WTC11 (cell line): ENCODE results near the gene PCGF5. TPM values are rescaled to one million over a fixed set of nuclear protein-coding genes. Genes with fewer than 3 reads are reported as not detected.

Experiments used
- ATAC-seq: fragments of 200-7000 bp; cut with Tn5 transposase; 2 replicates; pipeline ENCODE4 v1.10.0; 2021; ENCODE audit warnings: mild to moderate bottlenecking, moderate library complexity
- CTCF ChIA-PET: fragments of 300-600 bp; sonication (Branson Sonifier 250); formaldehyde crosslinking; loops from one replicate; lab custom pipeline; 2021; ENCODE audit warnings: antibody characterized with exemption; lab: Charles Lee
- POLR2A ChIA-PET: fragments of 350-600 bp; sonication (Branson Sonifier 250); formaldehyde crosslinking; loops from one replicate; lab custom pipeline; 2021; ENCODE audit warnings: antibody characterized with exemption; lab: Charles Lee
- DNase-seq: peaks from one replicate; pipeline ENCODE4 v3.0.0; 2021; ENCODE audit warnings: low spot score
- H3K27ac Mint-ChIP-seq: 2 replicates; pipeline ENCODE4 v1.8.0; 2021; ENCODE audit warnings: mixed read lengths
- H3K27me3 Mint-ChIP-seq: 2 replicates; pipeline ENCODE4 v1.8.0; 2021; ENCODE audit warnings: low read depth, mild to moderate bottlenecking, moderate library complexity, mixed read lengths
- H3K36me3 Mint-ChIP-seq: 2 replicates; pipeline ENCODE4 v1.8.0; 2021; ENCODE audit warnings: mixed read lengths
- H3K4me1 Mint-ChIP-seq: 2 replicates; pipeline ENCODE4 v1.8.0; 2022; ENCODE audit warnings: mixed read lengths
- H3K4me3 Mint-ChIP-seq: 2 replicates; pipeline ENCODE4 v1.8.0; 2021; ENCODE audit warnings: mild to moderate bottlenecking, moderate library complexity, mixed read lengths
- H3K9me3 Mint-ChIP-seq: 2 replicates; pipeline ENCODE4 v1.8.0; 2021; ENCODE audit warnings: mixed read lengths
- AR ChIP-seq: fragments of 250-450 bp; sonication (Bioruptor Pico); IDR thresholded peaks from 2 replicates; pipeline ENCODE4 v1.9.0; 2021; ENCODE audit warnings: mild to moderate bottlenecking
- ATF2 ChIP-seq: sonication (generic); formaldehyde crosslinking; IDR thresholded peaks from 2 replicates; pipeline ENCODE4 v1.8.1; 2022; ENCODE audit warnings: low read depth, missing genetic modification reagents, borderline replicate concordance
- FOXP1 ChIP-seq: sonication (generic); formaldehyde crosslinking; IDR thresholded peaks from 2 replicates; pipeline ENCODE4 v1.8.0; 2022; ENCODE audit warnings: missing genetic modification reagents, mild to moderate bottlenecking, moderate library complexity, borderline replicate concordance
- JUN ChIP-seq: sonication (generic); formaldehyde crosslinking; IDR thresholded peaks from 2 replicates; pipeline ENCODE4 v1.8.0; 2023; ENCODE audit warnings: mild to moderate bottlenecking, missing genetic modification reagents
- MAX ChIP-seq: sonication (generic); formaldehyde crosslinking; IDR thresholded peaks from 2 replicates; pipeline ENCODE4 v1.8.0; 2022; ENCODE audit warnings: mild to moderate bottlenecking, missing genetic modification reagents
- NFYB ChIP-seq: sonication (generic); formaldehyde crosslinking; conservative IDR thresholded peaks from 2 replicates; pipeline ENCODE4 v1.8.0; 2022; ENCODE audit warnings: low read depth, missing genetic modification reagents
- ZMAT4 ChIP-seq: fragments of 250-450 bp; sonication (Bioruptor Pico); IDR thresholded peaks from 2 replicates; pipeline ENCODE4 v1.9.0; 2021; ENCODE audit warnings: mild to moderate bottlenecking
- ZNF317 ChIP-seq: sonication (generic); formaldehyde crosslinking; IDR thresholded peaks from 2 replicates; pipeline ENCODE4 v1.8.1; 2023; ENCODE audit warnings: low read depth, mild to moderate bottlenecking, moderate library complexity, missing genetic modification reagents, borderline replicate concordance
- ZNF671 ChIP-seq: fragments of 250-450 bp; sonication (Bioruptor Pico); IDR thresholded peaks from 2 replicates; pipeline ENCODE4 v1.8.0; 2021; ENCODE audit warnings: mild to moderate bottlenecking
- total RNA-seq: library from RNA; stranded (reverse); gene quantifications from 3 replicates; pipeline ENCODE4 v1.2.3, GENCODE V29; 2021
- TF ChIP-seq, protein P1 (sequence below): sonication (generic); formaldehyde crosslinking; IDR thresholded peaks from 2 replicates; pipeline ENCODE4 v1.8.0; 2022; ENCODE audit warnings: missing genetic modification reagents
- TF ChIP-seq, protein P2 (sequence below): sonication (generic); formaldehyde crosslinking; IDR thresholded peaks from 2 replicates; pipeline ENCODE4 v1.8.1; 2022; ENCODE audit warnings: mild to moderate bottlenecking, moderate library complexity, missing genetic modification reagents
- TF ChIP-seq, protein P3 (sequence below): sonication (generic); formaldehyde crosslinking; IDR thresholded peaks from 2 replicates; pipeline ENCODE4 v1.8.0; 2022; ENCODE audit warnings: mild to moderate bottlenecking, missing genetic modification reagents

PCGF5 gene
- total RNA-seq, 1 experiment from 2014 or later, result 5.2 TPM

DNA sequence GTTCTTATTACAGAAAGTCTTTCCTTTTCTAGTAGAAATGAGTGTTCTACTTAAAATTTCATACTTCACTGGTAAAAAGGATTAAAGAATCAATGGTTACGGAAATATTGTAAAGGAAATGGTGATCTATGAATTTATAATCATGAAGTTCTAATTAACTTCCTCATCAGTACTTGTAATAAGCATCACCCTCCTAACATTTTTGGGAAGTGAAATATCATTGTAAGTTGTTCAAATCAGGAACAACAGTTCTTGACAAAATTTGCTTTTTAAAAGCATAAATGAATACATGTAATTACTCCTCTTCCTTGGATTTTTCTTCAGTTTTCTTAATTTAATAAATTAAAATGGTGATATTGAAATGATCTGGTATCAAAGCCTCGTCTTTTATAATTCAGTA, 5.6 kb upstream of the PCGF5 start (continued):
- TF ChIP-seq AR (CRISPR knock-in tag) (no peak), ZMAT4 (CRISPR knock-in tag) (no peak)

DNA sequence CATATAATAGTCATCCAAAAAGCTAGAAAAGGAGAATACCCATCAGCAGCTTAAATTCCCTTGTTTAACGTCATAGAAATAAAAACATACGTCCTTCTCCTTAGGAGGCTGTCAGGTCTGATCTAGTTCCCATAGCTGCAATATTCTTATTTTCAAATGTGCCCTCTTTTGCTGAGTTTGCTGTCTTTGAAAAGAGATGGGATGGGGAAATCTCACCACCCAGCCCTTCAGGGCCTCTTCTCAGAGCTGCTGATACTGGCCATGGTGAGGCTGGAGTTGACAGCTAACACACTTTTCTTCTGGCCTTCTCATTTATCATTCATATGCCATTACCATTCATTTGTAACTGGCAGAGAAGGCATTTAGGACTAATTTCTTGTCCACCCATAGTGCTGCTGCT, 5.1 kb upstream of the PCGF5 start:
- POLR2A ChIA-PET, result no interaction called here
- Mint-ChIP-seq H3K27me3 (peaks cover 55% of the 10 kb centered on the region), H3K27ac (no peak overlapping the region), H3K4me3 (no peak overlapping the region), H3K4me1 (peaks cover 5% of the 10 kb centered on the region; the same call in 1 of the 2 replicates), H3K36me3 (no peaks in the 10 kb centered on the region), H3K9me3 (no peaks in the 10 kb centered on the region)
- no peak for TF ChIP-seq JUN (CRISPR knock-in tag)
- TF ChIP-seq FOXP1, result no peak
- TF ChIP-seq NFYB (CRISPR knock-in tag), result no peak
- TF ChIP-seq MAX (CRISPR knock-in tag), result no peak
- no peak for TF ChIP-seq ATF2 (CRISPR knock-in tag)
- TF ChIP-seq, protein P1, sequence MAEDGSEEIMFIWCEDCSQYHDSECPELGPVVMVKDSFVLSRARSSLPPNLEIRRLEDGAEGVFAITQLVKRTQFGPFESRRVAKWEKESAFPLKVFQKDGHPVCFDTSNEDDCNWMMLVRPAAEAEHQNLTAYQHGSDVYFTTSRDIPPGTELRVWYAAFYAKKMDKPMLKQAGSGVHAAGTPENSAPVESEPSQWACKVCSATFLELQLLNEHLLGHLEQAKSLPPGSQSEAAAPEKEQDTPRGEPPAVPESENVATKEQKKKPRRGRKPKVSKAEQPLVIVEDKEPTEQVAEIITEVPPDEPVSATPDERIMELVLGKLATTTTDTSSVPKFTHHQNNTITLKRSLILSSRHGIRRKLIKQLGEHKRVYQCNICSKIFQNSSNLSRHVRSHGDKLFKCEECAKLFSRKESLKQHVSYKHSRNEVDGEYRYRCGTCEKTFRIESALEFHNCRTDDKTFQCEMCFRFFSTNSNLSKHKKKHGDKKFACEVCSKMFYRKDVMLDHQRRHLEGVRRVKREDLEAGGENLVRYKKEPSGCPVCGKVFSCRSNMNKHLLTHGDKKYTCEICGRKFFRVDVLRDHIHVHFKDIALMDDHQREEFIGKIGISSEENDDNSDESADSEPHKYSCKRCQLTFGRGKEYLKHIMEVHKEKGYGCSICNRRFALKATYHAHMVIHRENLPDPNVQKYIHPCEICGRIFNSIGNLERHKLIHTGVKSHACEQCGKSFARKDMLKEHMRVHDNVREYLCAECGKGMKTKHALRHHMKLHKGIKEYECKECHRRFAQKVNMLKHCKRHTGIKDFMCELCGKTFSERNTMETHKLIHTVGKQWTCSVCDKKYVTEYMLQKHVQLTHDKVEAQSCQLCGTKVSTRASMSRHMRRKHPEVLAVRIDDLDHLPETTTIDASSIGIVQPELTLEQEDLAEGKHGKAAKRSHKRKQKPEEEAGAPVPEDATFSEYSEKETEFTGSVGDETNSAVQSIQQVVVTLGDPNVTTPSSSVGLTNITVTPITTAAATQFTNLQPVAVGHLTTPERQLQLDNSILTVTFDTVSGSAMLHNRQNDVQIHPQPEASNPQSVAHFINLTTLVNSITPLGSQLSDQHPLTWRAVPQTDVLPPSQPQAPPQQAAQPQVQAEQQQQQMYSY (CRISPR knock-in tag), result no peak
- TF ChIP-seq, protein P2, sequence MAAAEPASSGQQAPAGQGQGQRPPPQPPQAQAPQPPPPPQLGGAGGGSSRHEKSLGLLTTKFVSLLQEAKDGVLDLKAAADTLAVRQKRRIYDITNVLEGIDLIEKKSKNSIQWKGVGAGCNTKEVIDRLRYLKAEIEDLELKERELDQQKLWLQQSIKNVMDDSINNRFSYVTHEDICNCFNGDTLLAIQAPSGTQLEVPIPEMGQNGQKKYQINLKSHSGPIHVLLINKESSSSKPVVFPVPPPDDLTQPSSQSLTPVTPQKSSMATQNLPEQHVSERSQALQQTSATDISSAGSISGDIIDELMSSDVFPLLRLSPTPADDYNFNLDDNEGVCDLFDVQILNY (CRISPR knock-in tag), result no peak
- CTCF ChIA-PET, result no interaction called here
- DNase-seq (no peak), ATAC-seq (no peak)

DNA sequence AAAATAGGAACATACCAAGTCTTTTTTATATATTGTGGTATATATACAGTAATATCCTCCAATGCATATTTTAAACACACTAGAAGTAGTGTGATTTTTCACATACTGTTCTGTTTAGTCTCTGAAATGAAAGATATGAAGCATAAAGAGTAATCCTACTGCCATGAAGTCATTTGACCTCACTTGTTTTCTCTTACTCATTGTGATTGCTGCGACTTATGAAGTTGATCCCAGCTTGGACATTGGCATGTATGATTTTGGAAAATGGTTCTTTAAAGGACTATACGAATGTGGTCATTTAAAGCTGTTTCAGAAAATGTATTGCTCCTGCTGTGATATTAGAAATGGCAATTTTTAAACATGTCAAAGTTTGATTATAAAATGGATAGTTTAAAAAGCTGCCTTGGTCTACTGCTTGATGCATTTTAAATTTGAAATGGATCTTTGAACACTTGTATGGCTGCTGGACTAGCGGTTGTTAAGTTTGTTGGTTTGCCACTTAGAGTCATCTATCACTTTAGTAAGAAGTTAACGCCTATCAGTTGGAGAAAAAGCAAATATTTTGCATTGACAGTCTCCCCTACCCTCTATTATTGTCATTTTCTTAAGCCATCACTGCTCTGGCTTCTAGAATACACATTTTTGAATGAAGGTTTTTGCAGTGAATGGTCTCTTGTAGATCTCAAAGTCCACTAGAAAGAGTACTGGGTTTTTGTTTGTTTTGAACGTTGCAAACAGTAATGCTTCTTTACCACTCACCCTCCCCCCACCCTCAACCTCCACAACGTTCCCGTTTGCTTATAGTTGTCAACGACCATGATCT, 881 bp upstream of the PCGF5 start:
- no peaks in the 10 kb centered on the region for H3K36me3 Mint-ChIP-seq
- peak overlapping the region; percentile 76 for H3K4me3 Mint-ChIP-seq
- H3K27ac Mint-ChIP-seq, result no peak overlapping the region
- peaks cover 70% of the 10 kb centered on the region for H3K27me3 Mint-ChIP-seq
- DNase-seq, result no peak
- POLR2A ChIA-PET, result no interaction called here
- ATAC-seq, result no peak
- no peak for TF ChIP-seq ZNF317 (CRISPR knock-in tag)
- TF ChIP-seq, protein P3, sequence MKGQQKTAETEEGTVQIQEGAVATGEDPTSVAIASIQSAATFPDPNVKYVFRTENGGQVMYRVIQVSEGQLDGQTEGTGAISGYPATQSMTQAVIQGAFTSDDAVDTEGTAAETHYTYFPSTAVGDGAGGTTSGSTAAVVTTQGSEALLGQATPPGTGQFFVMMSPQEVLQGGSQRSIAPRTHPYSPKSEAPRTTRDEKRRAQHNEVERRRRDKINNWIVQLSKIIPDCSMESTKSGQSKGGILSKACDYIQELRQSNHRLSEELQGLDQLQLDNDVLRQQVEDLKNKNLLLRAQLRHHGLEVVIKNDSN (CRISPR knock-in tag), result no peak
- no peak for TF ChIP-seq MAX (CRISPR knock-in tag)
- TF ChIP-seq ZNF671 (CRISPR knock-in tag), result no peak
- H3K4me1 Mint-ChIP-seq, result peaks cover 11% of the 10 kb centered on the region
- no peaks in the 10 kb centered on the region for H3K9me3 Mint-ChIP-seq
- CTCF ChIA-PET, result interaction anchor here (1.0 to 1.8 kb wide), 2 partner anchors 29 to 79 kb away, joined by 3 to 4 read pairs; no protein-coding TSS in a partner anchor
